Measurements from ENCODE around the gene ZNF74. TPM values are rescaled to one million over a fixed set of nuclear protein-coding genes. Genes with fewer than 3 reads are reported as not detected.
"Not testable (repeated sequence)": the region's sequence is repeated elsewhere in the genome, so short reads cannot be mapped to it uniquely, and the experiment has no call there.

Gene ZNF74
- total RNA-seq, 4 donors from 2014 or later = 8.2 to 32.0 (median 10.8) TPM

GRCh38 chr22:20360866-20361751 lies 32.8 kb upstream of the ZNF74 start:
- H3K4me3 ChIP-seq; H3K36me3 ChIP-seq; H3K9me3 ChIP-seq; H3K4me1 ChIP-seq; H3K27ac ChIP-seq; DNase-seq; H3K27me3 ChIP-seq; intact Hi-C loops (cut with DNase I; ENCODE audit: low total_unique reads): not testable (repeated sequence)

- H3K9me3 ChIP-seq; intact Hi-C loops (cut with DNase I; ENCODE audit: low total_unique reads); H3K27ac ChIP-seq; DNase-seq; H3K27me3 ChIP-seq; H3K4me1 ChIP-seq; H3K36me3 ChIP-seq; H3K4me3 ChIP-seq: not testable (repeated sequence)
Measured at GRCh38 chr22:20361752-20362229, 32.2 kb upstream of the ZNF74 start.

GRCh38 chr22:20362403-20362802 lies 31.5 kb upstream of the ZNF74 start:
- H3K4me3 ChIP-seq; H3K36me3 ChIP-seq; H3K27ac ChIP-seq; H3K4me1 ChIP-seq; intact Hi-C loops (cut with DNase I; ENCODE audit: low total_unique reads); DNase-seq; H3K27me3 ChIP-seq; H3K9me3 ChIP-seq: not testable (repeated sequence)

GRCh38 chr22:20364335-20365260 lies 29.4 kb upstream of the ZNF74 start:
- DNase-seq; H3K27ac ChIP-seq; H3K4me1 ChIP-seq; H3K36me3 ChIP-seq; H3K27me3 ChIP-seq; intact Hi-C loops (cut with DNase I; ENCODE audit: low total_unique reads); H3K4me3 ChIP-seq; H3K9me3 ChIP-seq: not testable (repeated sequence)

- H3K9me3 ChIP-seq; H3K27me3 ChIP-seq; DNase-seq; intact Hi-C loops (cut with DNase I; ENCODE audit: low total_unique reads); H3K27ac ChIP-seq; H3K4me1 ChIP-seq; H3K36me3 ChIP-seq; H3K4me3 ChIP-seq: not testable (repeated sequence)
Measured at GRCh38 chr22:20366841-20367240, 27.1 kb upstream of the ZNF74 start.

- H3K4me3 ChIP-seq; intact Hi-C loops (cut with DNase I; ENCODE audit: low total_unique reads); H3K9me3 ChIP-seq; DNase-seq; H3K27me3 ChIP-seq; H3K36me3 ChIP-seq; H3K27ac ChIP-seq; H3K4me1 ChIP-seq: not testable (repeated sequence)
Measured at GRCh38 chr22:20368875-20369274, 25.1 kb upstream of the ZNF74 start.

GRCh38 chr22:20371687-20372086 lies 22.3 kb upstream of the ZNF74 start:
- H3K36me3 ChIP-seq; H3K27ac ChIP-seq; DNase-seq; H3K4me1 ChIP-seq; H3K4me3 ChIP-seq; H3K9me3 ChIP-seq; H3K27me3 ChIP-seq; intact Hi-C loops (cut with DNase I; ENCODE audit: low total_unique reads): not testable (repeated sequence)

- H3K36me3 ChIP-seq; H3K27me3 ChIP-seq; intact Hi-C loops (cut with DNase I; ENCODE audit: low total_unique reads): not testable (repeated sequence)
Measured at GRCh38 chr22:20372406-20372854, 21.5 kb upstream of the ZNF74 start.

GRCh38 chr22:20373195-20373706 lies 20.7 kb upstream of the ZNF74 start:
- H3K4me3 ChIP-seq; DNase-seq; H3K36me3 ChIP-seq; H3K9me3 ChIP-seq; H3K4me1 ChIP-seq; H3K27me3 ChIP-seq; intact Hi-C loops (cut with DNase I; ENCODE audit: low total_unique reads); H3K27ac ChIP-seq: not testable (repeated sequence)

More at GRCh38 chr22:20372406-20372854, 21.5 kb upstream of the ZNF74 start:
- not testable (repeated sequence) for H3K4me1 ChIP-seq, DNase-seq, H3K4me3 ChIP-seq, H3K27ac ChIP-seq, H3K9me3 ChIP-seq

- H3K9me3 ChIP-seq; H3K27ac ChIP-seq; H3K27me3 ChIP-seq; H3K4me3 ChIP-seq; DNase-seq; H3K36me3 ChIP-seq; H3K4me1 ChIP-seq; intact Hi-C loops (cut with DNase I; ENCODE audit: low total_unique reads): not testable (repeated sequence)
Measured at GRCh38 chr22:20374130-20374529, 19.8 kb upstream of the ZNF74 start.

GRCh38 chr22:20376281-20376680 lies 17.7 kb upstream of the ZNF74 start:
- H3K4me1 ChIP-seq; intact Hi-C loops (cut with DNase I; ENCODE audit: low total_unique reads); H3K27me3 ChIP-seq; DNase-seq; H3K9me3 ChIP-seq; H3K4me3 ChIP-seq; H3K36me3 ChIP-seq; H3K27ac ChIP-seq: not testable (repeated sequence)

GRCh38 chr22:20376983-20377382 lies 17.0 kb upstream of the ZNF74 start:
- H3K27me3 ChIP-seq; DNase-seq; H3K4me1 ChIP-seq; H3K27ac ChIP-seq; H3K4me3 ChIP-seq; H3K36me3 ChIP-seq; H3K9me3 ChIP-seq; intact Hi-C loops (cut with DNase I; ENCODE audit: low total_unique reads): not testable (repeated sequence)
